HEK293 (cell line): ENCODE data around the gene CLCN2.

Experiments
- BCL11B ChIP-seq: fragments of 450-650 bp; formaldehyde crosslinking; IDR thresholded peaks from 2 replicates; pipeline ENCODE4 v1.5.1; 2016; ENCODE audit warnings: low read depth, missing biosample characterization, missing genetic modification characterization
- ELK4 ChIP-seq: IDR thresholded peaks from 2 replicates; pipeline ENCODE4 v1.6.1; 2011; ENCODE audit warnings: mild to moderate bottlenecking, low read depth, low read length, borderline replicate concordance
- KLF1 ChIP-seq: fragments of 450-650 bp; formaldehyde crosslinking; IDR thresholded peaks from 2 replicates; pipeline ENCODE4 v1.5.1; 2016; ENCODE audit warnings: missing biosample characterization, missing genetic modification characterization
- KLF10 ChIP-seq: fragments of 450-650 bp; IDR thresholded peaks from 2 replicates; pipeline ENCODE4 v1.5.1; 2018; ENCODE audit warnings: missing biosample characterization, mild to moderate bottlenecking, missing genetic modification characterization
- MZF1 ChIP-seq: fragments of 450-650 bp; formaldehyde crosslinking; IDR thresholded peaks from 2 replicates; pipeline ENCODE4 v1.5.1; 2017; ENCODE audit warnings: missing biosample characterization, missing genetic modification characterization, borderline replicate concordance
- PRDM1 ChIP-seq: fragments of 450-650 bp; formaldehyde crosslinking; IDR thresholded peaks from 2 replicates; pipeline ENCODE4; 2016; ENCODE audit warnings: missing biosample characterization, missing genetic modification characterization
- PRDM10 ChIP-seq: fragments of 450-650 bp; formaldehyde crosslinking; IDR thresholded peaks from 2 replicates; pipeline ENCODE4 v1.5.1; 2016; ENCODE audit warnings: missing biosample characterization, missing genetic modification characterization
- SP2 ChIP-seq: fragments of 450-650 bp; formaldehyde crosslinking; IDR thresholded peaks from 2 replicates; pipeline ENCODE4 v1.5.1; 2016; ENCODE audit warnings: missing biosample characterization, missing genetic modification characterization
- TCF7L2 ChIP-seq: IDR thresholded peaks from 2 replicates; pipeline ENCODE4 v1.6.1; 2011; ENCODE audit warnings: low read depth, mild to moderate bottlenecking, inconsistent platforms, low read length, moderate library complexity, borderline replicate concordance
- ZBTB1 ChIP-seq: fragments of 450-650 bp; formaldehyde crosslinking; IDR thresholded peaks from 2 replicates; pipeline ENCODE4 v1.5.1; 2016; ENCODE audit warnings: missing biosample characterization, missing genetic modification characterization
- ZBTB10 ChIP-seq: fragments of 450-650 bp; formaldehyde crosslinking; IDR thresholded peaks from 2 replicates; pipeline ENCODE4 v1.5.1; 2016; ENCODE audit warnings: missing biosample characterization, missing genetic modification characterization
- ZBTB48 ChIP-seq: fragments of 450-650 bp; formaldehyde crosslinking; IDR thresholded peaks from 2 replicates; pipeline ENCODE4 v1.5.1; 2016; ENCODE audit warnings: missing biosample characterization, missing genetic modification characterization
- ZNF112 ChIP-seq: fragments of 450-650 bp; formaldehyde crosslinking; IDR thresholded peaks from 2 replicates; pipeline ENCODE4 v1.5.0; 2017; ENCODE audit warnings: missing biosample characterization, missing genetic modification characterization
- ZNF140 ChIP-seq: fragments of 450-650 bp; formaldehyde crosslinking; IDR thresholded peaks from 2 replicates; pipeline ENCODE4 v1.5.1; 2016; ENCODE audit warnings: missing biosample characterization, missing genetic modification characterization
- ZNF146 ChIP-seq: fragments of 450-650 bp; formaldehyde crosslinking; IDR thresholded peaks from 2 replicates; pipeline ENCODE4 v1.5.1; 2016; ENCODE audit warnings: missing biosample characterization, missing genetic modification characterization
- ZNF513 ChIP-seq: fragments of 450-650 bp; IDR thresholded peaks from 2 replicates; pipeline ENCODE4 v1.5.1; 2018; ENCODE audit warnings: missing biosample characterization, missing genetic modification characterization
- ZNF549 ChIP-seq: fragments of 450-650 bp; IDR thresholded peaks from 2 replicates; pipeline ENCODE4 v1.5.1; 2018; ENCODE audit warnings: missing biosample characterization, missing genetic modification characterization, mild to moderate bottlenecking, inconsistent platforms, moderate library complexity
- ZNF596 ChIP-seq: fragments of 450-650 bp; IDR thresholded peaks from 2 replicates; pipeline ENCODE4 v1.5.0; 2018; ENCODE audit warnings: missing biosample characterization, mild to moderate bottlenecking, missing genetic modification characterization, moderate library complexity
- ZNF664 ChIP-seq: fragments of 450-650 bp; formaldehyde crosslinking; IDR thresholded peaks from 2 replicates; pipeline ENCODE4 v1.5.1; 2016; ENCODE audit warnings: missing biosample characterization, missing genetic modification characterization
- ZNF692 ChIP-seq: fragments of 450-650 bp; formaldehyde crosslinking; IDR thresholded peaks from 2 replicates; pipeline ENCODE4 v1.5.1; 2016; ENCODE audit warnings: missing biosample characterization, missing genetic modification characterization
- ZSCAN4 ChIP-seq: fragments of 450-650 bp; formaldehyde crosslinking; IDR thresholded peaks from 2 replicates; pipeline ENCODE4 v1.5.1; 2017; ENCODE audit warnings: missing biosample characterization, missing genetic modification characterization

CLCN2 gene

GRCh38 chr3:184336547-184337398 lies 24.6 kb downstream of the CLCN2 start (continued):
- 0 out of 2 replicates have a peak, but pooled peaks have one; percentile 16 for TF ChIP-seq ZBTB48
- peak; percentile 85 for TF ChIP-seq BCL11B (tag by site-specific recombination)
- TF ChIP-seq ZNF664 (tag by site-specific recombination): no peak
- TF ChIP-seq ZNF596: no peak
- TF ChIP-seq ZBTB10 (tag by site-specific recombination): no peak
- no peak for TF ChIP-seq KLF1 (tag by site-specific recombination)
- TF ChIP-seq ZNF146 (tag by site-specific recombination): no peak
- no peak for TF ChIP-seq ZNF692 (tag by site-specific recombination)
- TF ChIP-seq ZBTB1 (tag by site-specific recombination): no peak
- TF ChIP-seq MZF1 (tag by site-specific recombination): no peak
- no peak for TF ChIP-seq ZNF112 (tag by site-specific recombination)
- TF ChIP-seq ELK4: no peak
- TF ChIP-seq PRDM1: no peak
- TF ChIP-seq ZNF140 (tag by site-specific recombination): no peak
- TF ChIP-seq TCF7L2: no peak
- TF ChIP-seq SP2 (tag by site-specific recombination): no peak
- TF ChIP-seq ZSCAN4 (tag by site-specific recombination): no peak
- no peak for TF ChIP-seq PRDM10 (tag by site-specific recombination)
- TF ChIP-seq ZNF513 (tag by site-specific recombination): no peak
- TF ChIP-seq KLF10 (tag by site-specific recombination): no peak
- TF ChIP-seq ZNF549: no peak
- TF ChIP-seq, all 188 proteins: peak for 6
